Measurements from ENCODE around the gene DNAJC18. TPM values are rescaled to one million over a fixed set of nuclear protein-coding genes. Genes with fewer than 3 reads are reported as not detected.

DNAJC18 gene
- total RNA-seq, 1 donor from 2014 or later = 1.6 TPM

DNA sequence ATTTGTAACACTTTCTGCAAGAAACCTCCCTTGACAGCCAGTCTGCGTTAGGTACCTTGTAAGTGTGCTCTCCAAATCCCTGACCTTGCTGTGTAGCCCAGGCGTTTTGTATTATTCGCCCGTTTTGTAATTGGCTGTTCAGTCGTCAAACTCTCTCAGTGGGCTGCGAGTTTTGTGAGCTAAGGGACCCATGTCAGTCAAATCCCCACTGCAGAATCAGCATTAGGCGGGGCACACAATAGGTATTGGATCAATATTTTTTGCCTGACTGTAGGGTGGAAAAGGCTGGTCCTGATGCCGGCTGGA lies 665 bp downstream of the DNAJC18 start:
- Histone ChIP-seq H3K27me3 (ENCODE audit: control insufficient read depth, insufficient read depth, low read length) (no peaks in the 10 kb centered on the region), H3K4me3 (ENCODE audit: low read depth, low read length) (peak overlapping the region; percentile 97), H3K36me3 (ENCODE audit: control insufficient read depth, insufficient read depth, low read length) (no peaks in the 10 kb centered on the region)
- FAIRE-seq = no peak
- TF ChIP-seq, protein P1, sequence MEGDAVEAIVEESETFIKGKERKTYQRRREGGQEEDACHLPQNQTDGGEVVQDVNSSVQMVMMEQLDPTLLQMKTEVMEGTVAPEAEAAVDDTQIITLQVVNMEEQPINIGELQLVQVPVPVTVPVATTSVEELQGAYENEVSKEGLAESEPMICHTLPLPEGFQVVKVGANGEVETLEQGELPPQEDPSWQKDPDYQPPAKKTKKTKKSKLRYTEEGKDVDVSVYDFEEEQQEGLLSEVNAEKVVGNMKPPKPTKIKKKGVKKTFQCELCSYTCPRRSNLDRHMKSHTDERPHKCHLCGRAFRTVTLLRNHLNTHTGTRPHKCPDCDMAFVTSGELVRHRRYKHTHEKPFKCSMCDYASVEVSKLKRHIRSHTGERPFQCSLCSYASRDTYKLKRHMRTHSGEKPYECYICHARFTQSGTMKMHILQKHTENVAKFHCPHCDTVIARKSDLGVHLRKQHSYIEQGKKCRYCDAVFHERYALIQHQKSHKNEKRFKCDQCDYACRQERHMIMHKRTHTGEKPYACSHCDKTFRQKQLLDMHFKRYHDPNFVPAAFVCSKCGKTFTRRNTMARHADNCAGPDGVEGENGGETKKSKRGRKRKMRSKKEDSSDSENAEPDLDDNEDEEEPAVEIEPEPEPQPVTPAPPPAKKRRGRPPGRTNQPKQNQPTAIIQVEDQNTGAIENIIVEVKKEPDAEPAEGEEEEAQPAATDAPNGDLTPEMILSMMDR (IDR thresholded peaks at IDR 0.05; ENCODE audit: insufficient read depth, low read length, severe bottlenecking) = no peak
- DNase-seq (ENCODE audit: low read depth) = no peak

DNA sequence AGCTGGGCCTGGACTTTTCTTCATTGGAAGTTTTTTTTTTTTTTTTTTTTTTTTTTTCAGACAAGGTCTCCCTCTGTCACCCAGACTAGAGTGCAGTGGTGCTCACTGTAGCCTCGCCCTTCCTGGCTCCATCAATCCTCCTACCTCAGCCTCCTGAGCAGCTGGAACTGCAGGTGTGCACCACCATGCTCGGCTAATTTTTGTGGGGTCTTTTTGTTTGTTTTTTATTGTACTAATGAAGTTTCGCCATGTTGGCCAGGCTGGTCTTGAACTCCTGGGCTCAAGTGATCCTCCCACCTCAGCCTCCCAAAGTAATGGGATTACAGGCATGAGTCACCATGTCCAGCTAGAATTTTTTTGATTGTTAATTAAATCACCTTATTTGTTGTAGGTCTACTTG lies 3.6 kb downstream of the DNAJC18 start:
- DNase-seq (ENCODE audit: low read depth) (no peak), FAIRE-seq (no peak)
- Histone ChIP-seq H3K4me3 (ENCODE audit: low read depth, low read length) (no peak overlapping the region), H3K36me3 (ENCODE audit: control insufficient read depth, insufficient read depth, low read length) (no peaks in the 10 kb centered on the region), H3K27me3 (ENCODE audit: control insufficient read depth, insufficient read depth, low read length) (no peaks in the 10 kb centered on the region)
- TF ChIP-seq, protein P1 (IDR thresholded peaks at IDR 0.05; ENCODE audit: insufficient read depth, low read length, severe bottlenecking) = no peak

DNA sequence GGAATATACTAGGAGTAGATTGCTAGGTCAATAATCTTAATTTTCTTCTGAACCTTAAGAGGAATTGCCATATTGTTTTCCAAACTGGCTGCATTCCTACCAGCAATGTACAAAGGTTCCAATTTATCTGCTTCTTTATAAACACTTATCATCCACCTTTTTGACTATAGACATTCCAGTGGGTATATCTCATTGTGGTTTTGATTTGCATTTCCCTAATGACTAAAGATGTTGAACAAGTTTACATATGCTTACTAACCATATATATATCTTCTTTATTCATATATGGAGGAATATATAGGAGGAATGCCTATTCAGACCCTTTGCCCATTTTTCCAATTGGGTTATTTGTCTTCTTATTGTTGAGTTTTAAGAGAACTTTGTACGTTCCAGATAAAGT lies 7.6 kb downstream of the DNAJC18 start:
- no peaks in the 10 kb centered on the region for H3K27me3 ChIP-seq (ENCODE audit: control insufficient read depth, insufficient read depth, low read length)
- TF ChIP-seq, protein P1 (IDR thresholded peaks at IDR 0.05; ENCODE audit: insufficient read depth, low read length, severe bottlenecking) = no peak
- no peak overlapping the region for H3K4me3 ChIP-seq (ENCODE audit: low read depth, low read length)
- peak; percentile 56 for DNase-seq (ENCODE audit: low read depth)
- no peaks in the 10 kb centered on the region for H3K36me3 ChIP-seq (ENCODE audit: control insufficient read depth, insufficient read depth, low read length)
- FAIRE-seq = no peak

DNA sequence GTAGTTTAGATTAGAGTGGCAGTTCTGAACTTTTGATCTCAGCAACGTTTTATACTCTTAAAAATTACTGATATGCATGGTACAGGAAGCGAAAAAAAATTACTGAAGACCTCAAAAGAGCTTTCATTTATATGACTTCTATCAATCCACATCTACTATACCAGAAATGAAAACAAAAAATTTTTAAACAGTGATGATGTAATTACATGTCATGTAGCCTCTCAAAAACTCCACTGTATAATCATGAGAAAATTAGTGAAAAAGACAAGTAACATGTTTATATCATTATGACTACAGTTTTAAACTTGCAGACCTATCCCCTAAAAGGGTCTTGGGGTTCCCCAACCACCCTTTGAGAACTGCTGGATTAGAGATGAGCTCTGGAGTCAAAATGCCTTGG lies 9.3 kb downstream of the DNAJC18 start:
- TF ChIP-seq, protein P1 (IDR thresholded peaks at IDR 0.05; ENCODE audit: insufficient read depth, low read length, severe bottlenecking) = no peak
- no peaks in the 10 kb centered on the region for H3K36me3 ChIP-seq (ENCODE audit: control insufficient read depth, insufficient read depth, low read length)
- no peak overlapping the region for H3K4me3 ChIP-seq (ENCODE audit: low read depth, low read length)
- FAIRE-seq (no peak), DNase-seq (ENCODE audit: low read depth) (no peak)
- no peaks in the 10 kb centered on the region for H3K27me3 ChIP-seq (ENCODE audit: control insufficient read depth, insufficient read depth, low read length)

DNA sequence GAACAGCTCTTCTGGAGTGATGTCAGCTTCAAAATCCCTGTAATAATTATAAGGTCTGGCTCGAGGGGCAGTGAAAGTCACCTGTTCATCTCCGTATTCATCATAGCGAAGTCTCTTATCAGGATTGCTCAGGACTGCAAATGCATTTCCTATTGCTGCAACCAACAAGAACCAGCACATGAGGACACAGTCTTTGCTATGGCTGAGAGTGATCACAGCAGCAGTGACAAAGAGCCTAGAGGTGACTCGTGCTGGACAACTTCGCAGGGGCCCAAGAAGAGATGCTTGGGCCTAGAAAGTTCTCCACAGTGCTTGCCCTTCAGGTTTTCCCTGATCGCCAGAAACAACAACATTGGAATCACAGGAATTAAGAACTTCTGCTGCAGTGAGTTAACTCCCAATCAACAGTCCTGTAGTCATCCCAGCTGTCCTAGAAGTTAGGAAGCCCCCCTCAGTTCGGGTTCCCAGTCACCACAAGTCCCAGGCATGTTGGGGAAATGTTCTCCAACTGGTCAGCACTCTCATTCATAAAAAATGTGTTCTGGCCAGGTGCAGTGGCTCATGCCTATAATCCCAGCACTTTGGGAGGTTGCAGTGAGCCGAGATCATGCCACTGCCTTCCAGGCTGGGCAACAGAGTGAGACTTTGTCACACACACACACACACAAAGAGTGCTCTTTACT lies 13.0 kb downstream of the DNAJC18 start:
- no peak for FAIRE-seq
- Histone ChIP-seq H3K36me3 (ENCODE audit: control insufficient read depth, insufficient read depth, low read length) (no peaks in the 10 kb centered on the region), H3K4me3 (ENCODE audit: low read depth, low read length) (no peak overlapping the region), H3K27me3 (ENCODE audit: control insufficient read depth, insufficient read depth, low read length) (no peaks in the 10 kb centered on the region)
- TF ChIP-seq, protein P1 (IDR thresholded peaks at IDR 0.05; ENCODE audit: insufficient read depth, low read length, severe bottlenecking) = no peak
- peak; percentile 36 for DNase-seq (ENCODE audit: low read depth)

DNA sequence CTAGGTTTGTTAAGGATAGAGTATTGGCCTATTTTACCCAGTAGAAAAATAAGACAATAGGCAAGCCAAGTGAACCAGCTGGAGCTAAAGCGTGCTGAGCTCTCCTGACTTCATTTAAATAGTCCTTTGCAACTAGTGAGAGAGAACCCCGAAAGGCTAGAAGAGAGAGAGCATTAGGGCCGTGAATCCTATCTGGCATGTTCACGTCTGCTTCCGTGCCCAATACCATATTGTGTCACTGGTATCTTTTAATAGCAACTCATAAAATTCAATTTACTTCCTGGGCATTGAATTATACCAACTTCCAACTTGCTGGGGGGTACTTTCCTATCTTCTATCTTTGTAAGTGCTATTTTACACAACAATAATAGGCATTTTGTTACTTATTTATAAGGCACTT lies 13.8 kb downstream of the DNAJC18 start:
- FAIRE-seq (no peak), DNase-seq (ENCODE audit: low read depth) (no peak)
- Histone ChIP-seq H3K4me3 (ENCODE audit: low read depth, low read length) (no peak overlapping the region), H3K27me3 (ENCODE audit: control insufficient read depth, insufficient read depth, low read length) (no peaks in the 10 kb centered on the region), H3K36me3 (ENCODE audit: control insufficient read depth, insufficient read depth, low read length) (no peaks in the 10 kb centered on the region)
- TF ChIP-seq, protein P1 (IDR thresholded peaks at IDR 0.05; ENCODE audit: insufficient read depth, low read length, severe bottlenecking) = no peak

Measured in bronchial epithelial cell (primary cell).